IPS DF 6.9 (cell line): ENCODE measurements around the gene SMCR8.
"Not testable (repeated sequence)": the region's sequence is repeated elsewhere in the genome, so short reads cannot be mapped to it uniquely, and the experiment has no call there.

Source experiments
- DNase-seq: peaks from one replicate; pipeline ENCODE4 v3.0.0-alpha.2; 2013; ENCODE audit warnings: low read depth, low spot score
- H3K27ac ChIP-seq: one replicate; pipeline ENCODE4 v1.5.1; 2013; ENCODE audit warnings: low read length, control low read depth
- H3K27me3 ChIP-seq: 2 replicates; pipeline ENCODE4 v1.6.1; 2013; ENCODE audit warnings: mild to moderate bottlenecking, low read length; ENCODE audit not compliant: control insufficient read depth, insufficient read depth
- H3K36me3 ChIP-seq: 2 replicates; pipeline ENCODE4 v1.6.1; 2013; ENCODE audit warnings: low read length; ENCODE audit not compliant: control insufficient read depth, insufficient read depth
- H3K4me1 ChIP-seq: 2 replicates; pipeline ENCODE4 v1.6.1; 2013; ENCODE audit warnings: low read length; ENCODE audit not compliant: control insufficient read depth, insufficient read depth
- H3K4me3 ChIP-seq: 2 replicates; pipeline ENCODE4 v1.5.1; 2013; ENCODE audit warnings: mild to moderate bottlenecking, low read length
- H3K9me3 ChIP-seq: 2 replicates; pipeline ENCODE4 v1.6.1; 2013; ENCODE audit warnings: low read length, inconsistent platforms; ENCODE audit not compliant: control insufficient read depth, insufficient read depth
- WGBS: extraction: QIAGEN DNeasy Blood & Tissue Kit; methylation state at CpG from one replicate; pipeline ENCODE4 v1.1.7; 2013; ENCODE audit warnings: mixed read lengths, missing lambda C conversion rate; ENCODE audit not compliant: insufficient read length, insufficient coverage; 5-methylcytosine and 5-hydroxymethylcytosine counted together

The SMCR8 gene

DNA sequence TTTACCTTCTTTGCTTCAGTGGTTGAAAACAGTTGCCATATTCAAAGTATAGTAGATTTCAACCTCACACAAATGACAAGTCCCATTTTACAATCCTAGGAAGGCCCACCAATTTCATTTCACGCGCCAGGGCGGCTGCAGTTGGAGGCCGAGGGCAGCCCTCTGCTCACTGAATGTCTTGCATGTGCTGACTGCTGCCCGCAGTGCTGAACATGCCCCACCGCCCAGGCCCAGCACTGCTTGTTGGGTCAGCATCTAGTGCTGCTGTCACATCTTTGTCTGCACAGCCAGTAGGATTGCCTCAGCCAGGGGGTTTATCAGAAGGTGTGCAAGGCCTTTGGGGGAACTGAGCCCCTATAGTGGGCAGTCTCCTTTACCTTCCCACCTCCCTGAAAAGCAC, 11.5 kb downstream of the SMCR8 start:
- Histone ChIP-seq H3K4me1 (no peaks in the 10 kb centered on the region), H3K4me3 (no peak overlapping the region), H3K9me3 (no peaks in the 10 kb centered on the region), H3K36me3 (peaks cover 6% of the 10 kb centered on the region), H3K27me3 (no peaks in the 10 kb centered on the region), H3K27ac (no peak overlapping the region)
- WGBS, result no CpG with 5 or more reads among the region's 6 CpGs
- no peak for DNase-seq

DNA sequence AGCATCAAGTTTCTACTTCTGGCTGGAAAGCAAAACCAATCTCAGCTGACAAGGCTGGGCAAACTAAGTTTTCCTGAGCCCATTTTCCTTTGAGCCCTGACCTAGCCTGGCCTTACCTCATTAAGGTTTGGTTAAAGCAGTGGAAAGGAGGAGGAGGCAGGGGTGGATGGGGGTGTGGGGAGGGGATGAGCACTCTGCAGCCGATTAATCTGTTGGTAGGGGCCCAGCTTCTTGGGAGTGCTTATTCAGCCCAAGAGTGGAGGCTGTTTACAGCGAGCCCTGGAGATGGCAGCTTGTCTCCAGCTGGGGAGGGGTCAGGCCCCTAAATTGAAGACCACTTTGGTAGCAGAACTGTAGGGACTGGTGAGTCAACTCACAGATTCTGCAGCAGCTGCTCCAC, 12.0 kb downstream of the SMCR8 start:
- no peak for DNase-seq
- H3K4me3 ChIP-seq, result no peak overlapping the region
- no peak overlapping the region for H3K27ac ChIP-seq
- H3K27me3 ChIP-seq, result no peaks in the 10 kb centered on the region
- no CpG with 5 or more reads among the region's 2 CpGs for WGBS
- no peaks in the 10 kb centered on the region for H3K9me3 ChIP-seq
- peaks cover 7% of the 10 kb centered on the region for H3K36me3 ChIP-seq
- H3K4me1 ChIP-seq, result no peaks in the 10 kb centered on the region

DNA sequence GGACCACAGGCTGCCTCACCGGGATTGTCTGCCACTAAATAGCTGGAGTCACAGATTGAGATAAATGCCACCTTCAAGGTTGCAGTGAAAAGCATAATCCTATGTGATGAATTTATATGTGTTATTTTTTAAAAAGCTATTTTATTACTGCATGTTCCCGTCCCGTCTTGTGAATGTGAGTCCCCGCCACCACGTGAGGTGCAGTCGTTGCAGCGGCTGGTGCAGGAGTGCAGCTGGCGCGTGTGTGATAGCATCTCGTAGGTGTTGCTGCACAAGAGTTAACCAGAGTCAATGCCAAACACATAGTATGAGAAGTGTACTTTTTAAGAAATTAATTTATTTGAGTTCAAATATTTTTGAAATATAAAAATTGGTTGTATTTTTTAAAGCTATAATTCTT, 12.5 kb downstream of the SMCR8 start:
- Histone ChIP-seq H3K27ac (no peak overlapping the region), H3K9me3 (no peaks in the 10 kb centered on the region), H3K4me1 (no peaks in the 10 kb centered on the region; the same call in 1 of the 2 replicates), H3K36me3 (peaks cover 12% of the 10 kb centered on the region), H3K4me3 (no peak overlapping the region), H3K27me3 (no peaks in the 10 kb centered on the region)
- no CpG with 5 or more reads among the region's 10 CpGs for WGBS
- DNase-seq, result no peak

DNA sequence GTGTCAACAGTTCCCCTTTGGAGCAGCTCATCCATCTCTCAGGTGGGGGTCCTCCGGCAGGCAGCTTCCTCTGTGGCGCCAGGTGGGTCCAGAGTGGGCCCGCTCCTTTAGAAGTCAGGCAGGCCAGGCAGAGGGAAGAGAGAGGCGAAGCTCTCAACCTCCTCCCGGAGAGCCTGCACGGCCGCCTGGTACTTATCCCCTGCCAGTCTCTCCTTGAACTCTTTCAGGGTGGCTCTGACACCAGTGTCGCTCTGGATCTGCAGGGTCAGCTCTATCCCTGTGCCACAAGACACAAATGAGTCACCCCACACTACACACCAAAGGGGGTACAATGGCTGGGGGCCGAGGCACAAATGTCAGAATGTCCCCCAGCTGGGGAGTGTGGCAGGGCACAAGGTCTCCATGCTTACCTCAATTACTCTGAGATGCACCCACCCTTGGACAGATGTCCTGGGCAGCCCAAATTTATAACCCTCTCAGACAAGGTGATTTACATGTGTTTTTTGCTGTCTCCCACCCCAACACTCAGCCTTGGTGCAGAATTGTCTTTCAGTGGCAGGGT, 13.6 kb downstream of the SMCR8 start:
- WGBS, result no CpG with 5 or more reads among the region's 9 CpGs
- H3K9me3 ChIP-seq, result no peaks in the 10 kb centered on the region
- no peak for DNase-seq
- no peak overlapping the region for H3K4me3 ChIP-seq
- peaks cover 15% of the 10 kb centered on the region for H3K36me3 ChIP-seq
- H3K4me1 ChIP-seq, result no peaks in the 10 kb centered on the region; the same call in 1 of the 2 replicates
- no peak overlapping the region for H3K27ac ChIP-seq
- H3K27me3 ChIP-seq, result no peaks in the 10 kb centered on the region

- no peak for DNase-seq
- H3K36me3 ChIP-seq, result peaks cover 27% of the 10 kb centered on the region
- no CpG with 5 or more reads among the region's 9 CpGs for WGBS
- H3K9me3 ChIP-seq, result no peaks in the 10 kb centered on the region
- H3K4me1 ChIP-seq, result no peaks in the 10 kb centered on the region; the same call in 1 of the 2 replicates
- H3K4me3 ChIP-seq, result no peak overlapping the region
- H3K27me3 ChIP-seq, result no peaks in the 10 kb centered on the region
- no peak overlapping the region for H3K27ac ChIP-seq
Observed at GRCh38 chr17:18331879-18332278, 16.8 kb downstream of the SMCR8 start.

GRCh38 chr17:18332909-18333489, 17.9 kb downstream of the SMCR8 start:
- no peaks in the 10 kb centered on the region for H3K9me3 ChIP-seq
- peaks cover 27% of the 10 kb centered on the region for H3K36me3 ChIP-seq
- H3K27me3 ChIP-seq, result no peaks in the 10 kb centered on the region
- no peak for DNase-seq
- no peak overlapping the region for H3K27ac ChIP-seq
- no CpG with 5 or more reads among the region's 4 CpGs for WGBS
- no peaks in the 10 kb centered on the region; the same call in 1 of the 2 replicates for H3K4me1 ChIP-seq
- no peak overlapping the region for H3K4me3 ChIP-seq

- not testable (repeated sequence) for H3K27ac ChIP-seq, H3K4me1 ChIP-seq, H3K4me3 ChIP-seq, H3K27me3 ChIP-seq, H3K9me3 ChIP-seq, DNase-seq
- no CpG with 5 or more reads among the region's 25 CpGs for WGBS
- peaks cover 36% of the 10 kb centered on the region for H3K36me3 ChIP-seq
Observed at GRCh38 chr17:18338158-18338557, 23.1 kb downstream of the SMCR8 start.

DNA sequence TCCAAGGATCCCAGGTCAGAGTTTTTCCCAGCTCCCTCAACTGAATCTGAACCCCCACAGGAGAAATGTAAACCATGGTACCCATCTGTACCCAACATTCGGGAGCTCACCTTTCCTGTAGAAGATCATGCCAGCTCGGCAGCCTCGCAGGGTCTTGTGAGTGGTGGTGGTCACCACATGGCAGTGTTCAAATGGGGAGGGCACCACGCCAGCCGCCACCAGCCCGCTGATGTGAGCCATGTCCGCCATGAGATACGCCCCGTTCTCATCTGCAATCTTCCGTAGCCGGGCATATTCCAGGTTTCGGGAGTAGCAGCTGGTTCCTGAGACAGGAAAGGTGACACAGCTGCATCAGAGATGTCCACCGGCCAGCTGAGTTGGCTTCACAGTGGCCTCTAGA, 24.8 kb downstream of the SMCR8 start:
- no peaks in the 10 kb centered on the region for H3K4me1 ChIP-seq
- H3K27ac ChIP-seq, result no peak overlapping the region
- no CpG with 5 or more reads among the region's 13 CpGs for WGBS
- DNase-seq, result no peak
- no peaks in the 10 kb centered on the region for H3K27me3 ChIP-seq
- peaks cover 31% of the 10 kb centered on the region for H3K36me3 ChIP-seq
- H3K9me3 ChIP-seq, result no peaks in the 10 kb centered on the region
- no peak overlapping the region for H3K4me3 ChIP-seq

- H3K9me3 ChIP-seq, result no peaks in the 10 kb centered on the region
Observed at GRCh38 chr17:18344021-18344420, 28.9 kb downstream of the SMCR8 start.

GRCh38 chr17:18353541-18353940, 38.4 kb downstream of the SMCR8 start:
- Histone ChIP-seq H3K4me3 (no peak overlapping the region), H3K36me3 (peaks cover 17% of the 10 kb centered on the region), H3K9me3 (no peaks in the 10 kb centered on the region), H3K4me1 (no peaks in the 10 kb centered on the region), H3K27me3 (no peaks in the 10 kb centered on the region), H3K27ac (no peak overlapping the region)
- WGBS, result no CpG with 5 or more reads among the region's 6 CpGs
- DNase-seq, result no peak

More at GRCh38 chr17:18344021-18344420, 28.9 kb downstream of the SMCR8 start:
- DNase-seq, result no peak
- no CpG with 5 or more reads among the region's 5 CpGs for WGBS
- Histone ChIP-seq H3K4me1 (no peaks in the 10 kb centered on the region), H3K27me3 (no peaks in the 10 kb centered on the region), H3K36me3 (peaks cover 50% of the 10 kb centered on the region), H3K27ac (no peak overlapping the region), H3K4me3 (no peak overlapping the region)

DNA sequence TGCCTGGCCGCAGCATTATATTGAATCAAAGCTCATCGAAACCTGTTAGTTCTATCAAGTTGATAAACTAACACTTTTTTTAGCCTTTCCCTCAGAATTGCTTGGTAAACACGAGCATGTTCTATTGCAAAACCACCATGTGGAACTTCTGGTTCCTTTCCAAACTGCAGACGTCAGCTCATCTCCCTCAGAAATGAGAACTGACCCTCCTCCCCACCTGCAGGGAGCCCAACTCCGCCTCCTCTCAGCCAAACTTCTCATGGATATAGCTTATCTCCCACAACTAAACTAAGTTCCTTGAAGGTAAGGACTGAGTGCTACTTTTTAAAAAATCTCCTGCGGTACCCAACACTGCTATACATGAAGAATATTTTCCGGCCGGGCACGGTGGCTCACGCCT, 41.5 kb downstream of the SMCR8 start:
- Histone ChIP-seq H3K4me3 (no peak overlapping the region), H3K27ac (no peak overlapping the region), H3K27me3 (no peaks in the 10 kb centered on the region), H3K9me3 (no peaks in the 10 kb centered on the region), H3K36me3 (peaks cover 13% of the 10 kb centered on the region), H3K4me1 (no peaks in the 10 kb centered on the region)
- no peak for DNase-seq
- WGBS, result no CpG with 5 or more reads among the region's 10 CpGs
